Caco-2 (cell line): ENCODE results near the gene CNKSR2. TPM values are rescaled to one million over a fixed set of nuclear protein-coding genes. Genes with fewer than 3 reads are reported as not detected.
A peak's percentile ranks its signal among the peaks of the same experiment; 100 is the strongest.

Source experiments
- BruUV-seq: library from RNA; stranded (reverse); fragments of 400-500 nt; replicated peaks from 2 replicates; lab custom pipeline; 2021; lab: Mats Ljungman, UMichigan
- CTCF ChIA-PET: fragments of 300-600 bp; sonication (Branson Sonifier 250); formaldehyde crosslinking; loops from one replicate; lab custom pipeline; 2022; ENCODE audit warnings: antibody characterized with exemption; lab: Charles Lee
- POLR2A ChIA-PET: fragments of 300-600 bp; sonication (Branson Sonifier 250); formaldehyde crosslinking; loops from one replicate; lab custom pipeline; 2022; ENCODE audit warnings: antibody characterized with exemption; lab: Charles Lee
- DNase-seq, 2 experiments: peaks; one replicate each; pipeline versions ENCODE4 v3.0.0 to v3.0.0-alpha.2; 2020 to 2022
- H3K27me3 ChIP-seq: replicated peaks from 2 replicates; pipeline ENCODE4 v1.6.0; 2011; ENCODE audit warnings: low read length; ENCODE audit not compliant: control insufficient read depth, insufficient read depth
- H3K36me3 ChIP-seq: 2 replicates; pipeline ENCODE4 v1.5.1; 2011; ENCODE audit warnings: low read length; ENCODE audit not compliant: control insufficient read depth, insufficient read depth
- H3K4me1 ChIP-seq: fragments of 250-450 bp; sonication (Bioruptor Pico); 2 replicates; pipeline ENCODE4 v1.5.1; 2020; ENCODE audit warnings: mild to moderate bottlenecking
- H3K4me3 ChIP-seq: 2 replicates; pipeline ENCODE4 v1.5.1; 2011; ENCODE audit warnings: low read depth, mild to moderate bottlenecking, control low read depth, low read length
- H3K9me3 ChIP-seq: fragments of 250-450 bp; sonication (Bioruptor Pico); 2 replicates; pipeline ENCODE4 v1.5.1; 2020; ENCODE audit warnings: mild to moderate bottlenecking, moderate library complexity
- H3K27ac Mint-ChIP-seq: one replicate; pipeline ENCODE4 v1.8.0; 2022; ENCODE audit warnings: mixed read lengths; ENCODE audit not compliant: unreplicated experiment
- H3K27me3 Mint-ChIP-seq: one replicate; pipeline ENCODE4 v1.8.0; 2022; ENCODE audit warnings: mixed read lengths; ENCODE audit not compliant: insufficient read depth, unreplicated experiment
- H3K36me3 Mint-ChIP-seq: one replicate; pipeline ENCODE4 v1.8.0; 2022; ENCODE audit warnings: mild to moderate bottlenecking, mixed read lengths; ENCODE audit not compliant: insufficient read depth, unreplicated experiment
- H3K4me1 Mint-ChIP-seq: one replicate; pipeline ENCODE4 v1.8.0; 2022; ENCODE audit warnings: low read depth, mixed read lengths; ENCODE audit not compliant: unreplicated experiment
- H3K4me3 Mint-ChIP-seq: one replicate; pipeline ENCODE4 v1.8.0; 2022; ENCODE audit warnings: mild to moderate bottlenecking, moderate library complexity, mixed read lengths; ENCODE audit not compliant: unreplicated experiment
- H3K9me3 Mint-ChIP-seq: one replicate; pipeline ENCODE4 v1.8.0; 2022; ENCODE audit warnings: mixed read lengths; ENCODE audit not compliant: unreplicated experiment
- CTCF ChIP-seq, 2 experiments: fragments of 200-600 bp in 1 of 2; IDR thresholded peaks; 1 replicate in 1 of 2; 2 replicates in 1 of 2; pipeline versions ENCODE4 v1.5.1 to v1.8.0; 2011 to 2022; ENCODE audit warnings: antibody characterized with exemption in 1 of 2, control low read depth in 1 of 2, inconsistent platforms in 1 of 2, low read depth in 1 of 2, low read length in 1 of 2, mild to moderate bottlenecking in 1 of 2, moderate library complexity in 1 of 2; ENCODE audit not compliant: insufficient read depth in 1 of 2, severe bottlenecking in 1 of 2, unreplicated experiment in 1 of 2
- intact Hi-C: fragments of 100-400 bp; cut with micrococcal nuclease; formaldehyde crosslinking; loops from one replicate; pipeline ENCODE4 v1.10.0; 2022; ENCODE audit not compliant: unreplicated experiment
- total RNA-seq: library from RNA; stranded (reverse); gene quantifications from 2 replicates; pipeline ENCODE4 v1.2.3, GENCODE V29; 2022

The CNKSR2 gene
- total RNA-seq, 1 experiment from 2014 or later: not detected

DNA sequence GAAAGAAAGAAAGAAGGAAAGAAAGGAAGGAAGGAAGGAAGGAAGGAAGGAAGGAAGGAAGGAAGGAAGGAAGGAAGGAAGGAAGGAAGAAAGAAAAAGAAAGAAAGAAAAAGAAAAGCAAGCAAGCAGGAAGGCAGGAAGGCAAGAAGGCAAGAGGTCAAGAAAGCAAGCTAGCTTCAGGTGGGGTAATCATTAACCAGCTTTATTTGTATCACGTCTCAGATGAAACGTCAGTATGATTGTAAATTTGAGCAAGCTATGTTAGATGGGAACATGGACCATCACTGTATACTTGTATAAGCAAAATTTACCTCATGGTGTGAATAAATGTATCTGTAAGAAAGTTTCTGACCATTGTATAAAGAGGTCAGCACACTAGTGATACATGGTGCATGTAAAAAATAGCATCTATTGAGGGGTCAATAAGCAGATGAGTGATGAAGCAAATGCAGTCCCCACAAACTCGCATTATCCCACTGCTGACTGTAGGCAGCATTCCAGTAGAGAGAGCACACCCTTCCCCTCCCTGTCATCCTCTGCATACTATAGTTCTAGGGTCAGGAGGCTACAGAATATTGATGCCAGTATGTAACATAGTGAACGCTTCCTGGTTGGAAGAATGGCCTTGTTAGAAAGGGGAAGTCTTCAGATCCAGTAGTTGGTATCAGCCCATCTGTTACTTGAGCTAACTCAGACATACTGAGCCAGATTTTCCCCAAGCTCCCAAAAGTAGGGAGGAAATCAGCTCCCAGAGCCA lies 300.4 kb downstream of the CNKSR2 start:
- Histone ChIP-seq H3K4me1 (peaks cover 35% of the 10 kb centered on the region), H3K27me3 (no peaks in the 10 kb centered on the region), H3K9me3 (peaks cover 4% of the 10 kb centered on the region; the same call in 1 of the 2 replicates), H3K4me3 (no peak overlapping the region), H3K36me3 (no peaks in the 10 kb centered on the region)
- DNase-seq: peak in 1 of 2 experiments; percentile 9
- Mint-ChIP-seq H3K27me3 (no peaks in the 10 kb centered on the region), H3K9me3 (peaks cover 7% of the 10 kb centered on the region), H3K36me3 (peaks cover 10% of the 10 kb centered on the region), H3K4me1 (peaks cover 26% of the 10 kb centered on the region), H3K27ac (no peak overlapping the region), H3K4me3 (peak overlapping the region; percentile 49)
- no peak for TF ChIP-seq CTCF (IDR thresholded peaks at IDR 0.05; ENCODE audit: insufficient read depth in 1 of 2, low read depth in 1 of 2, low read length in 1 of 2, severe bottlenecking in 1 of 2, unreplicated experiment in 1 of 2)
- BruUV-seq: no TSS peak
- POLR2A ChIA-PET: no interaction called here
- intact Hi-C loops: loop anchor here (2.0 to 10.0 kb wide), 3 partner anchors 53 to 160 kb away; partner anchors contain the start of gene MBTPS2
- CTCF ChIA-PET: interaction anchor here (0.7 to 2.5 kb wide), 3 partner anchors 51 to 1145 kb away, joined by 3 to 10 read pairs (median 4); no protein-coding TSS in a partner anchor

DNA sequence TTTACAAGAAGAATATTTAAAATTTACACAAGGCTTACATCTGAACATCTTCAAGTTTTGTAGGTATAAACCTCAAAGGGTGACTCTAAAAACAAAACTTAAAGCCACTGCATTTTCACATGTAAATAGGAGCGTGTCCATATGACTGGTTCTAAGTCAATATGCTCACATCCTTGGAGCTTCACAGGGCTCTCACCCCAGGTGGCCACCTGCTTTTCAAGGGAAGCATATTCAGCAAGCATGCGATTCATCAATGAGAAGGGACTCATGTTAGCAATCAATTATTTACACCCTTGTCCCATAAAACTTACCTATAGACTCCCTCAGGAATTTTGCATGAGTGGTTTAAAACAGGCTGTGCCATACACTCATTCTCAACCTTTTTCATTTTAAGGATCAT lies 301.7 kb downstream of the CNKSR2 start:
- Mint-ChIP-seq H3K27me3 (no peaks in the 10 kb centered on the region), H3K9me3 (peaks cover 7% of the 10 kb centered on the region), H3K27ac (peak overlapping the region; percentile 94), H3K4me3 (peak overlapping the region; percentile 74), H3K36me3 (peaks cover 10% of the 10 kb centered on the region), H3K4me1 (peaks cover 26% of the 10 kb centered on the region)
- BruUV-seq: no TSS peak
- Histone ChIP-seq H3K27me3 (no peaks in the 10 kb centered on the region), H3K4me3 (no peak overlapping the region), H3K4me1 (peaks cover 35% of the 10 kb centered on the region), H3K36me3 (no peaks in the 10 kb centered on the region), H3K9me3 (peaks cover 4% of the 10 kb centered on the region; the same call in 1 of the 2 replicates)
- ChIA-PET CTCF (interaction anchor here (2.5 kb wide), 1 partner anchor 49 kb away, joined by 10 read pairs; no protein-coding TSS in a partner anchor), POLR2A (no interaction called here)
- intact Hi-C loops: loop anchor here (1.0 to 10.0 kb wide), 4 partner anchors 29 to 159 kb away; partner anchors contain the start of gene MBTPS2
- DNase-seq: peak; percentile 64 to 77
- no peak for TF ChIP-seq CTCF (IDR thresholded peaks at IDR 0.05; ENCODE audit: insufficient read depth in 1 of 2, low read depth in 1 of 2, low read length in 1 of 2, severe bottlenecking in 1 of 2, unreplicated experiment in 1 of 2)

DNA sequence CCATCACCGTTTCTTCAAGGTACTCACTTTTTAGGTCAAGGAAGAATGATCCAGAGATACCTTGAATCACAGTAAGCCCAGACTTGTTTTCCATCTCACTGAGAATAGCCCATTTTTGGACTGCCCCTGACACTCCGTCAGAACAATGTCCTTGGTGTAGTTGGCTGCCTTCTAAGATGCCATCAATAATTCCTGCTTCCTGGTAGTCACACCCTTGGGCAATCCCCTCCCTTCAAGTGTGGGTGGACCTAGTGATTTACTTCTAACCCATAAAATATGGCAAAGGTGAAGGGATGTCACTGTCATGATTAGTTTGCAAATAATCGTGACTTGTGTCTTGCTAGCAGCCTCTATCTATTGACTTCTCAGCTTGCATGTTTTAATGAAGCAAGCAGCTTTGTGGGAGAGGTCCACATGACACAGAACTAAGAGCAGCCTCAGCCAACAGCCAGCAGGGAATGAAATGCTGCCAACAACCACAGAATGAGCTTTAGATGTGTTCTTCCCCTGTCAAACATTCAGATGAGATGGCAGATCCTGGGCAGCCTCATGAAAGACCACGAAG lies 303.9 kb downstream of the CNKSR2 start:
- Histone ChIP-seq H3K4me3 (no peak overlapping the region), H3K4me1 (peaks cover 35% of the 10 kb centered on the region), H3K36me3 (no peaks in the 10 kb centered on the region), H3K9me3 (peaks cover under 1% of the 10 kb centered on the region; the same call in 1 of the 2 replicates), H3K27me3 (no peaks in the 10 kb centered on the region)
- DNase-seq: peak; percentile 3 to 34
- H3K27me3 Mint-ChIP-seq: no peaks in the 10 kb centered on the region
- peak overlapping the region; percentile 74 for H3K4me3 Mint-ChIP-seq
- intact Hi-C loops: loop anchor here (5.0 to 10.0 kb wide), 2 partner anchors 49 to 157 kb away; partner anchors contain the start of gene MBTPS2
- no TSS peak for BruUV-seq
- TF ChIP-seq CTCF (IDR thresholded peaks at IDR 0.05; ENCODE audit: insufficient read depth in 1 of 2, low read depth in 1 of 2, low read length in 1 of 2, severe bottlenecking in 1 of 2, unreplicated experiment in 1 of 2): no peak
- ChIA-PET POLR2A (no interaction called here), CTCF (no interaction called here)
- H3K9me3 Mint-ChIP-seq: peaks cover 3% of the 10 kb centered on the region
- peaks cover 10% of the 10 kb centered on the region for H3K36me3 Mint-ChIP-seq
- peaks cover 26% of the 10 kb centered on the region for H3K4me1 Mint-ChIP-seq
- peak overlapping the region; percentile 94 for H3K27ac Mint-ChIP-seq
